GM12892 (cell line): ENCODE data around the gene H2BK1.

ENCODE experiments used
- DNase-seq: peaks from one replicate; pipeline ENCODE4 v3.0.0; 2011; ENCODE audit not compliant: insufficient read length
- FAIRE-seq: peaks from 2 replicates; lab custom pipeline; 2011; peaks lifted over from hg19 to GRCh38; lab: Jason Lieb, UNC
- POLR2A ChIP-seq: IDR thresholded peaks from 2 replicates; pipeline ENCODE4 v1.6.1; 2011; ENCODE audit warnings: low read depth, low read length, control low read depth
- POLR2AphosphoS5 ChIP-seq: IDR thresholded peaks from 2 replicates; pipeline ENCODE4 v1.6.1; 2011; ENCODE audit warnings: low read depth, low read length, control low read depth
- TAF1 ChIP-seq: IDR thresholded peaks from 2 replicates; pipeline ENCODE4 v1.6.1; 2011; ENCODE audit warnings: low read depth, mild to moderate bottlenecking, control low read depth, low read length, borderline replicate concordance

Gene H2BK1

GRCh38 chr7:151244196-151244840, 34.0 kb upstream of the H2BK1 start:
- DNase-seq = no peak
- TF ChIP-seq POLR2A (no peak), POLR2AphosphoS5 (no peak), TAF1 (no peak)
- peak; percentile 65 for FAIRE-seq

GRCh38 chr7:151243408-151244195, 33.3 kb upstream of the H2BK1 start:
- FAIRE-seq (peak; percentile 70), DNase-seq (no peak)
- no peak for TF ChIP-seq POLR2A
- no peak for TF ChIP-seq POLR2AphosphoS5

- DNase-seq (no peak), FAIRE-seq (no peak)
- no peak for TF ChIP-seq POLR2AphosphoS5
- TF ChIP-seq POLR2A = no peak
- no peak for TF ChIP-seq TAF1
These were observed 32.7 kb upstream of the H2BK1 start for GRCh38 chr7:151243045-151243349.

GRCh38 chr7:151242159-151243044, 32.1 kb upstream of the H2BK1 start:
- no peak for TF ChIP-seq POLR2AphosphoS5
- no peak for TF ChIP-seq TAF1
- TF ChIP-seq POLR2A = no peak; the same call in 1 of the 2 replicates
- FAIRE-seq (no peak), DNase-seq (no peak)

- no peak for DNase-seq
- no peak for FAIRE-seq
- TF ChIP-seq TAF1 (no peak), POLR2AphosphoS5 (no peak), POLR2A (no peak; the same call in 1 of the 2 replicates)
These were observed 31.4 kb upstream of the H2BK1 start for GRCh38 chr7:151241755-151242096.

- DNase-seq (no peak), FAIRE-seq (no peak)
- TF ChIP-seq POLR2A (no peak), TAF1 (no peak), POLR2AphosphoS5 (no peak)
These were observed 30.9 kb upstream of the H2BK1 start for GRCh38 chr7:151240942-151241754.

GRCh38 chr7:151240536-151240935, 30.2 kb upstream of the H2BK1 start:
- no peak for FAIRE-seq
- no peak for DNase-seq
- TF ChIP-seq POLR2A (no peak), TAF1 (no peak), POLR2AphosphoS5 (no peak)

GRCh38 chr7:151239837-151240459, 29.7 kb upstream of the H2BK1 start:
- no peak for DNase-seq
- TF ChIP-seq POLR2AphosphoS5 (no peak), TAF1 (no peak), POLR2A (no peak)
- no peak for FAIRE-seq

- DNase-seq (no peak), FAIRE-seq (no peak)
- TF ChIP-seq TAF1 (no peak), POLR2AphosphoS5 (no peak; the same call in 1 of the 2 replicates), POLR2A (no peak)
These were observed 28.9 kb upstream of the H2BK1 start for GRCh38 chr7:151238924-151239836.
